Measurements from ENCODE around the gene SLC7A7.
"Not testable (repeated sequence)": the region's sequence is repeated elsewhere in the genome, so short reads cannot be mapped to it uniquely, and the experiment has no call there.

Gene SLC7A7

DNA sequence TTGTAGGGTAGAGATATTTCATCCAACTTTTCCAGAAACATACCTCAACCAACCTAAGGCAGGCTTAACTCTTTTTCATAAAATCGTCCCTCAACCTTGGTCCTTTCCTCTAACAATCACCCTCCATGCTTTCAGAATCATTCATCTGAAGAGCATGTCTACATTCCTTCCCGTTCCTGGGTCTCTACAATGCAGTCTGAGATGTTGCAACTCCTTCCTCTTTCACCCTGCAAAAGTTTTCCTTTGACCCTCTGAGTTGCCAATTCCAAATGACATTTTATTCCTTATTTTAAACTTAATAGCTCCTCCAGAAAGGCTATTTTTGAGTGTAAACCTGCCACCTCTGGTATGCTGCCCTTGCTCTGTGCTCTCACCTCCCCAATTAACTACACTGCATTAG is 16.7 kb downstream of the SLC7A7 start:
- H3K36me3 ChIP-seq (ENCODE audit: insufficient read depth, low read length) = no peaks in the 10 kb centered on the region

DNA sequence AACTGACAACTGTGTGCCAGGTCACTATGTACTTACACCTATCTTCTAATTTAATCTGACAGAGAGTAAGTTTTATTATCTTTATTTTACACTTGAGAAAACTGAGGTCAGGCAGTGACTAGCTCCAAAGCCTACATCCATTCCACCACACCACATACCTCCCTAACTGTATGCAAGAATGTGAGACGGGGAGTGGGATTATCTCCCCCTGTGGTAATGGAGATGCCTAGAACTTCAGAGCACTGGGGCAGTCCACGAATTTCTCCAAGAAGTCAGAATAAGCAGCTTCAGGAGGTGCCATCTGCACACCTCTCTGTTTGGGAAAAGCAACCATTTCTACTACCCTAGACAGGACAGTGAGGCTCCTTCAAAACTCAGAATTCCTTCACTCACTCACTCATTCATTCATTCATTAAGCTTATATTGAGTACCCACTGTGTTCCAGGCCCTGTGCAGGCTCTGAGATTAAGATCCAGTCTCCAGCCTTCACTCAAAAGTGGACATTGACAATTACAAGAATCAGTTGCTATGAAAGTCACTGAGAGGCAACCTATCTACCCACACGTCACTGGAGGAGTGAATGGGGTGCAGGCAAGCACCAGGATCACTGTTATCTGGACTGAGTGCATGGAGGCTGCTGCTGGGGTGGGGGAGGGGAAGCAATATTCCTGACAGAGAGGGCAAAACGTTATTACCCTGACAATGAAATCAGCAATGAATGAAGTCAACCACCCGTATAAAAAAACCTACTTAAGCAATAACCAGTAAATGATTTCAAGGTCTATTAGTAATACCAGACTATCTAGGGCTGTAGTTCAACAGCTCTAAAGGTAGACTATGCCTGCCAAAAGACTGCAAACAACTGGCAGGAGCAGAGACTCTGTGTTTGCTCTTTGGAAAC is 18.0 kb downstream of the SLC7A7 start:
- WGBS = 53% methylated on average over 4 of the region's 5 CpGs
- Histone ChIP-seq H3K4me3 (ENCODE audit: low read length) (no peak overlapping the region), H3K9me3 (ENCODE audit: insufficient read depth, low read depth, low read length) (no peaks in the 10 kb centered on the region), H3K27me3 (ENCODE audit: insufficient read depth, low read length) (no peaks in the 10 kb centered on the region), H3K9ac (ENCODE audit: low read depth, low read length) (peak overlapping the region; percentile 33; the same call in 1 of the 2 replicates), H3K36me3 (ENCODE audit: insufficient read depth, low read length) (no peaks in the 10 kb centered on the region), H3K4me1 (ENCODE audit: insufficient read depth, low read length) (peaks cover 15% of the 10 kb centered on the region), H3K27ac (ENCODE audit: low read depth, low read length) (peak overlapping the region; percentile 60; the same call in 1 of the 2 replicates)

More for the DNA sequence above, 16.7 kb downstream of the SLC7A7 start:
- peaks cover 15% of the 10 kb centered on the region for H3K4me1 ChIP-seq (ENCODE audit: insufficient read depth, low read length)
- WGBS = 78% methylated on average over 2 of the region's 2 CpGs
- H3K9ac ChIP-seq (ENCODE audit: low read depth, low read length) = no peak overlapping the region
- no peak overlapping the region for H3K4me3 ChIP-seq (ENCODE audit: low read length)
- no peak overlapping the region for H3K27ac ChIP-seq (ENCODE audit: low read depth, low read length)
- no peaks in the 10 kb centered on the region for H3K9me3 ChIP-seq (ENCODE audit: insufficient read depth, low read depth, low read length)
- H3K27me3 ChIP-seq (ENCODE audit: insufficient read depth, low read length) = no peaks in the 10 kb centered on the region

DNA sequence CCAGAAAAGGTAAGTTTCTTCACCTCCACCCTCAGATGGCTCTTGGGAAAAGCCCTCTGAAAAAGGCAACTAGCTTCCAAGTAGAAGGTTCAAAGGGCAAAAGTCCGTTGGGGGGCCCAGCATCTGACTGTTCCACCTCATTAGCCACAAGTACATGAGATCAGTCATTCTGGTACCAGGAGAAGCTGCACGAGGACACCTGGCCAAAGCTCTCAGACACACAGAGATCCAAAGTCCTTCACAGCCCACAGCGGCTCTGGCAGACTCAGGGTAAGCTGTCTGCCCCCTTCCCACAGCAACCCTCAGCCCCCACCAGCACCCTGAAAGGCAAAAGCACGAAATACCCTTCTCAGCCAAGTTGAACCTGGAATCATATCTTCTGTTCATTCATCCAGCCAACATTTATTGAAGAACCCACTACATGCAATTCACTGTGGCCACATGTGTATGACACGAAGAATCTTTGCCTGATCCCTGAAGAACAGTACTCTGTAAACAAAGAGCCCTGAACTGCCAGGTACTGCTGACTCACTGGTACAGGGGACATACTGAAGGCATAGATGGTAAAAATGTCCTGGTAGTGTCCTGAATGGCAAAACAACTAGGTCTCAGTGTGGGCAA is 19.0 kb downstream of the SLC7A7 start:
- Histone ChIP-seq H3K4me1 (ENCODE audit: insufficient read depth, low read length) (peaks cover 15% of the 10 kb centered on the region), H3K4me3 (ENCODE audit: low read length) (no peak overlapping the region), H3K27ac (ENCODE audit: low read depth, low read length) (peak overlapping the region; percentile 60; the same call in 1 of the 2 replicates), H3K36me3 (ENCODE audit: insufficient read depth, low read length) (no peaks in the 10 kb centered on the region), H3K27me3 (ENCODE audit: insufficient read depth, low read length) (no peaks in the 10 kb centered on the region), H3K9me3 (ENCODE audit: insufficient read depth, low read depth, low read length) (no peaks in the 10 kb centered on the region), H3K9ac (ENCODE audit: low read depth, low read length) (0 out of 2 replicates have a peak overlapping the region, but pooled peaks have one; percentile 21)
- 71% methylated on average over 5 of the region's 5 CpGs for WGBS

DNA sequence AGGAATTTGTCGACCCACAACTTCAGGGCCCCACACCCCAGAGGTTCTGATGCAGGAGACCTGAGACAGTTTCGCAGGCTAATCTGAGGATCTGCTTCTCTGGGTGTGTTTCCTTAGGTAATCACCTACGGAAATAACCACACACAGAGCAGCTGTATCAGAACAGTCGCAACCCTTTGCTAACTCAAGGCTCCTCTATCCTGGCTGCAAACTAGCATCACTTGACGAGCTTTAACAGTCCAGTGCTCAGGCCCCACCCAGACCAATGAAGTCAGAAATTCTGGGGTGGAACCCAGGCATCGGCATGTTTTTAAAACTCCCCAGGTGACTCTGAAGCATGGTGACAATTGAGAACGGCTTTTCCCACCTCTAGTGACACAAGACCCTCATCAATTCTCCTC is 20.7 kb downstream of the SLC7A7 start:
- no peak overlapping the region for H3K9ac ChIP-seq (ENCODE audit: low read depth, low read length)
- H3K27me3 ChIP-seq (ENCODE audit: insufficient read depth, low read length) = no peaks in the 10 kb centered on the region
- no peak overlapping the region for H3K4me3 ChIP-seq (ENCODE audit: low read length)
- no peaks in the 10 kb centered on the region for H3K36me3 ChIP-seq (ENCODE audit: insufficient read depth, low read length)
- no peaks in the 10 kb centered on the region for H3K9me3 ChIP-seq (ENCODE audit: insufficient read depth, low read depth, low read length)
- H3K4me1 ChIP-seq (ENCODE audit: insufficient read depth, low read length) = peaks cover 15% of the 10 kb centered on the region
- WGBS = 91% methylated on average over 7 of the region's 7 CpGs
- no peak overlapping the region for H3K27ac ChIP-seq (ENCODE audit: low read depth, low read length)

DNA sequence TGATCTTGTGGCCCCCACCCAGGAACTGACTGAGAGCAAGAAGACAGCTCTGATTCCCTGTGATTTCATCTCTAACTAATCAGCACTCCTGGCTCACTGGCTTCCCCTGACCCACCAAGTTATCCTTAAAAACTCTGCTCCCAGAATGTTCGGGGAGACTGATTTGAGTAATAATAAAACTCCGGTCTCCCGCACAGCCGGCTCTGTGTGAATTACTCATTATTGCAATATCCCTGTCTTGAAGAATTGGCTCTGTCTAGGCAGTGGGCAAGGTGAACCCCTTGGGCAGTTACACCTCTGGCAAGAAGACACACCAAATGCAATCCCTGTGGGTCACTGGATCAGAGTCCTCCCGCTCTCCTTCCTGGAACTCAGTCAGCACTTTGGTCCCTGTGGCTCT is 21.3 kb downstream of the SLC7A7 start:
- Histone ChIP-seq H3K27me3 (ENCODE audit: insufficient read depth, low read length) (no peaks in the 10 kb centered on the region), H3K9me3 (ENCODE audit: insufficient read depth, low read depth, low read length) (no peaks in the 10 kb centered on the region), H3K27ac (ENCODE audit: low read depth, low read length) (no peak overlapping the region), H3K4me3 (ENCODE audit: low read length) (no peak overlapping the region), H3K36me3 (ENCODE audit: insufficient read depth, low read length) (no peaks in the 10 kb centered on the region), H3K9ac (ENCODE audit: low read depth, low read length) (no peak overlapping the region), H3K4me1 (ENCODE audit: insufficient read depth, low read length) (peaks cover 15% of the 10 kb centered on the region)
- WGBS = 78% methylated on average over 5 of the region's 5 CpGs

DNA sequence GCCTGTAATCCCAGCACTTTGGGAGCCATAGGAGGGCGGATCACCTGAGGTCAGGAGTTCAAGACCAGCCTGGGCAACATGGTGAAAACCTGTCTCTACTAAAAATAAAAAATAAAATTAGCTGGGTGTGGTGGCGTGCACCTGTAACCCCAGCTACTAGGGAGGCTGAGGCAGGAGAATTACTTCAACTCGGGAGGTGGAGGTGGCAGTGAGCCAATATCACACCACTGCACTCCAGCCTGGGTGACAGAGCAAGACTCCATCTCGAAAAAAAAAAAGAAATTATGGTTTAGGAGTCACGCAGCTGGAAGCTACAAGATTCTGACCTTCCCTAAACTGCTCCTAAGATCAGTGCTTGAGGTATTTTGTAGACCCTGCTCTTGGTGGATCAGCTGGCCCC is 21.7 kb downstream of the SLC7A7 start:
- H3K27ac ChIP-seq (ENCODE audit: low read depth, low read length); H3K36me3 ChIP-seq (ENCODE audit: insufficient read depth, low read length); H3K27me3 ChIP-seq (ENCODE audit: insufficient read depth, low read length); H3K9me3 ChIP-seq (ENCODE audit: insufficient read depth, low read depth, low read length); H3K4me3 ChIP-seq (ENCODE audit: low read length); H3K9ac ChIP-seq (ENCODE audit: low read depth, low read length): not testable (repeated sequence)
- peaks cover 15% of the 10 kb centered on the region for H3K4me1 ChIP-seq (ENCODE audit: insufficient read depth, low read length)
- 88% methylated on average over 5 of the region's 5 CpGs for WGBS

DNA sequence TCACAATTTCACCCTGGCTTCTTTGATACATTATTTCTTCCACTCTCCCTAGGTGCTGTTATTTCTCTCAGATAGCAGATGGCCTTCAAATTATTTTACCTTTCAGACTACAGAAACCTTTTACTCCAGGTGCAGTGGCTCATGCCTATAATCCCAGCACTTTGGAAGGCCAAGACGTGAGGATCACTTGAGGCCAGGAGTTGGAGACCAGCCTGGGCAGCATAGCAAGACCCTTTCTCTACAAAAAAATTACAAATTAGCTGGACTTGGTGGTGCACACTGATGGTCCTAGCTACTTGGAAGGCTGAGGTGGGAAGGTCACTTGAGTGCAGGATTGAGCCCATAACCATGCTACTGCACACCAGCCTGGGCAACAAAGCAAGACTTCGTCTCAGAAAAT is 23.1 kb downstream of the SLC7A7 start:
- H3K27ac ChIP-seq (ENCODE audit: low read depth, low read length) = no peak overlapping the region
- no peaks in the 10 kb centered on the region for H3K36me3 ChIP-seq (ENCODE audit: insufficient read depth, low read length)
- no peak overlapping the region for H3K4me3 ChIP-seq (ENCODE audit: low read length)
- no peak overlapping the region for H3K9ac ChIP-seq (ENCODE audit: low read depth, low read length)
- no peaks in the 10 kb centered on the region for H3K27me3 ChIP-seq (ENCODE audit: insufficient read depth, low read length)
- peaks cover 10% of the 10 kb centered on the region for H3K4me1 ChIP-seq (ENCODE audit: insufficient read depth, low read length)
- WGBS = 95% methylated on average over 2 of the region's 2 CpGs
- no peaks in the 10 kb centered on the region for H3K9me3 ChIP-seq (ENCODE audit: insufficient read depth, low read depth, low read length)

DNA sequence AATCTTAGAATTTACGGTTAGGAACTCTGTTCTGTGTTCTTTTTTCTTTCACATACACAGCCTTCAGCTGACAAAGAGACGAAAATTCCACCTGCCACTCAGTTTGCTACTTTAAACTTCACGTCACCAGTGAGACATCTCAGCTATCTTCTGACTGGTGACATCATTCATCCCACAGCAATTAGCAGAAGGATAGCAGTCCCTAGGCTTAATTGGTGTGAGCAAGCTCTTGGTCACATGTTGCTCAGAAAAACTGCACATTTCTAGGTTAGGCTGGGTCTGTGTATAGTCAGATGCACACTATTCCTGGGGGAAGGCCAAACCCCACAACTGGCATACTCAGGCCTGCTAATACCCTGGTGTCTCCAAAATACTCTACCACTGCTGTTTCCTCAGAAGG is 23.9 kb downstream of the SLC7A7 start:
- Histone ChIP-seq H3K9ac (ENCODE audit: low read depth, low read length) (no peak overlapping the region), H3K27ac (ENCODE audit: low read depth, low read length) (no peak overlapping the region), H3K9me3 (ENCODE audit: insufficient read depth, low read depth, low read length) (no peaks in the 10 kb centered on the region), H3K4me1 (ENCODE audit: insufficient read depth, low read length) (peaks cover 1% of the 10 kb centered on the region), H3K27me3 (ENCODE audit: insufficient read depth, low read length) (no peaks in the 10 kb centered on the region), H3K4me3 (ENCODE audit: low read length) (no peak overlapping the region), H3K36me3 (ENCODE audit: insufficient read depth, low read length) (no peaks in the 10 kb centered on the region)
- 87% methylated on average over 3 of the region's 3 CpGs for WGBS

DNA sequence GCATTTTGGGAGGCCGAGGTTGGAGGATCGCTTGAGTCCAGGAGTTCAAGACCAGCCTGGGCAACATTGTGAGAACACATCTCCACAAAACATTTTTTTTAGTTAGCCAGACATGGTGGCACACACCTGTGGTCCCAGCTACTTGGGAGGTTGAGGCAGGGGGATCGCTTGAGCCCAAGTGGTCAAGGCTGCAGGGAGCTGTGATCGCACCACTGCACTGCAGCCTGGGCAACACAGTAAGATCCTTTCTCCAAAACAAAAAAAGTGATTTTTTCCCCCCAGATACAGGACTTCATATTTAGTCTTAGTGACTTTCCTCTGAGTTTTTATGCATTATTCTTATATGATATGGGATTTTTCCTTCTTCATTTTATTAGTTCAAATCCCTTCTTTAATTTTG is 28.6 kb downstream of the SLC7A7 start:
- no peak overlapping the region for H3K9ac ChIP-seq (ENCODE audit: low read depth, low read length)
- H3K36me3 ChIP-seq (ENCODE audit: insufficient read depth, low read length) = no peaks in the 10 kb centered on the region
- no peaks in the 10 kb centered on the region for H3K27me3 ChIP-seq (ENCODE audit: insufficient read depth, low read length)
- H3K27ac ChIP-seq (ENCODE audit: low read depth, low read length) = no peak overlapping the region
- H3K9me3 ChIP-seq (ENCODE audit: insufficient read depth, low read depth, low read length) = no peaks in the 10 kb centered on the region
- H3K4me3 ChIP-seq (ENCODE audit: low read length) = no peak overlapping the region
- no peaks in the 10 kb centered on the region for H3K4me1 ChIP-seq (ENCODE audit: insufficient read depth, low read length)
- 95% methylated on average over 4 of the region's 4 CpGs for WGBS

DNA sequence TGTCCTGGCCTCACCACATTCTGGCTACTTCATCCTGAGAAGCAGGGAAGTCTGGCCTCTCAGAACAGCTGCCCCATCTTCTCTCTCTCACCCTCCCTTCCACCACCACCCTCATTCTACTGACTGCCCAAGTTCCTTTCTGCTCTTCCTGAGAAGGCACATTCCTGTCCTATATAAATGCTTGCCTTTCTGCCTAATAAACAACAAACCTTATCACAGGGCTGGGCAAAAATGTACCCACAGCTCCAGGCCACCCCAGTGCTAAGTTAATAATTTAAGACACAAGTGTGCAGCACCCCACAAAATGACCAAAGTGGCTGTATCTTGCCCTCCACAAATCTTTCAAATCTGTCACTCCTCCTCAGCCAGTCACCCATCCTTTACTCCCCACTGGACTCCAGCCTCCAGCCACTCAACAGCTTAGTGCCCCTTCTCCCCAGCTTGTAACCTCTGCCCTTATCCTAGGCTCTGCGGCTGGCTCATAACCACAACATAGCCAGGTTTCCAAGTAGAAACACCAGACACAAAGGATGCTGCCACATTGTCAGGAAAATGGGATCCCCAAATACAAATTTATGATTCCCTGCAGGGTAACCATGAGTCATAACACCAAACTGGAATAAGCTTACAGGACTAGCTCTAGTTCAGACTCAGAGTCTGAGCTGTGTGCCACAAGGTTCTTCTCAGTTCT is 33.8 kb downstream of the SLC7A7 start:
- no peak overlapping the region for H3K9ac ChIP-seq (ENCODE audit: low read depth, low read length)
- no peak overlapping the region for H3K27ac ChIP-seq (ENCODE audit: low read depth, low read length)
- H3K9me3 ChIP-seq (ENCODE audit: insufficient read depth, low read depth, low read length) = no peaks in the 10 kb centered on the region
- H3K27me3 ChIP-seq (ENCODE audit: insufficient read depth, low read length) = no peaks in the 10 kb centered on the region
- WGBS = 0% methylated on average over 1 of the region's 1 CpG
- no peaks in the 10 kb centered on the region for H3K36me3 ChIP-seq (ENCODE audit: insufficient read depth, low read length)
- H3K4me1 ChIP-seq (ENCODE audit: insufficient read depth, low read length) = peaks cover 6% of the 10 kb centered on the region; the same call in 1 of the 2 replicates
- H3K4me3 ChIP-seq (ENCODE audit: low read length) = no peak overlapping the region

DNA sequence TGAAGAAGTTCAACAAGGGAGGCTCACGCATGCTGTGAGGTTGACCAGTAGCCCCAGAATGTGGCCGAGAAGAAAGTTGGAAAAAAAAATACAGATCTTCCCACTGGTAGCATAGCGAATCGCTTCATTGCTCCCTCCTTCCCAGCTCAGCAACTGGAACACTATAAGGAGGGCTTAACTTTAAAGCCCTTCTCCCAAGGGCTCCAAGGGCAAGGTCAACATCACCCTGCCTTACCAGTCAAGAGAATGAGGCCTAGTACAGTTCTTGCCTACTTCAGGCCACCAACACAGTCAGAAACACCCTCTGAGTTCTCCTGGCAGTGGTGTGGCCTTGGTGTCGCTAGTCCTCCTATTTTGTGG is 34.3 kb downstream of the SLC7A7 start:
- Histone ChIP-seq H3K9ac (ENCODE audit: low read depth, low read length) (no peak overlapping the region), H3K4me3 (ENCODE audit: low read length) (no peak overlapping the region), H3K27ac (ENCODE audit: low read depth, low read length) (no peak overlapping the region), H3K36me3 (ENCODE audit: insufficient read depth, low read length) (no peaks in the 10 kb centered on the region), H3K4me1 (ENCODE audit: insufficient read depth, low read length) (peaks cover 6% of the 10 kb centered on the region; the same call in 1 of the 2 replicates), H3K27me3 (ENCODE audit: insufficient read depth, low read length) (no peaks in the 10 kb centered on the region), H3K9me3 (ENCODE audit: insufficient read depth, low read depth, low read length) (no peaks in the 10 kb centered on the region)
- 94% methylated on average over 5 of the region's 5 CpGs for WGBS
